IMR-90 (cell line): Measurements from ENCODE around the gene TEX2. TPM values are rescaled to one million over a fixed set of nuclear protein-coding genes. Genes with fewer than 3 reads are reported as not detected.

Experiments
- ATAC-seq: fragments of 200-7000 bp; cut with Tn5 transposase; 2 replicates; pipeline ENCODE4 v1.9.1; 2020; ENCODE audit warnings: low read depth, mild to moderate bottlenecking, moderate library complexity
- BruUV-seq: library from RNA; stranded (reverse); fragments of 400-500 nt; replicated peaks from 2 replicates; lab custom pipeline; 2021; lab: Mats Ljungman, UMichigan
- CTCF ChIA-PET: fragments of 300-600 bp; formaldehyde crosslinking; extraction: SDS; loops from one replicate; lab custom pipeline; 2021; ENCODE audit warnings: antibody characterized with exemption; lab: Yijun Ruan, JAX
- POLR2A ChIA-PET: fragments of 300-600 bp; sonication (Branson Sonifier 250); formaldehyde crosslinking; loops from one replicate; lab custom pipeline; 2022; ENCODE audit warnings: antibody characterized with exemption; ENCODE audit not compliant: unreplicated experiment; lab: Charles Lee
- DNase-seq: peaks from one replicate; pipeline ENCODE4 v3.0.0; 2013
- H2AFZ ChIP-seq: replicated peaks from 2 replicates; pipeline ENCODE3; 2013; ENCODE audit warnings: low read length, mild to moderate bottlenecking; ENCODE audit not compliant: poor library complexity
- H2AK5ac ChIP-seq: 2 replicates; pipeline ENCODE4 v1.6.1; 2013; ENCODE audit warnings: low read depth, low read length, inconsistent platforms
- H2AK9ac ChIP-seq: replicated peaks from 2 replicates; pipeline ENCODE3; 2013; ENCODE audit warnings: mild to moderate bottlenecking, low read depth, low read length, moderate library complexity; ENCODE audit not compliant: poor library complexity
- H2BK120ac ChIP-seq: 2 replicates; pipeline ENCODE4 v1.6.1; 2013; ENCODE audit warnings: low read depth, low read length, inconsistent platforms
- H2BK15ac ChIP-seq: 3 replicates; pipeline ENCODE4 v1.6.1; 2013; ENCODE audit warnings: low read depth, low read length, inconsistent platforms
- H2BK20ac ChIP-seq: 2 replicates; pipeline ENCODE4 v1.6.1; 2013; ENCODE audit warnings: low read depth, mild to moderate bottlenecking, inconsistent platforms, low read length, moderate library complexity
- H2BK5ac ChIP-seq: 2 replicates; pipeline ENCODE4 v1.6.1; 2013; ENCODE audit warnings: mild to moderate bottlenecking, low read depth, low read length, inconsistent platforms; ENCODE audit not compliant: poor library complexity, severe bottlenecking
- H3K14ac ChIP-seq: replicated peaks from 2 replicates; pipeline ENCODE4 v1.6.1; 2013; ENCODE audit warnings: low read depth, low read length, inconsistent platforms
- H3K18ac ChIP-seq: 2 replicates; pipeline ENCODE4 v1.6.1; 2013; ENCODE audit warnings: low read depth, low read length, control low read depth
- H3K23ac ChIP-seq: 2 replicates; pipeline ENCODE4 v1.6.1; 2013; ENCODE audit warnings: low read depth, low read length, inconsistent platforms
- H3K27ac ChIP-seq: 2 replicates; pipeline ENCODE4 v1.5.1; 2013; ENCODE audit warnings: mild to moderate bottlenecking, control low read depth, low read length; ENCODE audit not compliant: insufficient read depth
- H3K27me3 ChIP-seq: 2 replicates; pipeline ENCODE4 v1.6.1; 2013; ENCODE audit warnings: low read length; ENCODE audit not compliant: control insufficient read depth, insufficient read depth
- H3K36me3 ChIP-seq: 2 replicates; pipeline ENCODE4 v1.6.1; 2013; ENCODE audit warnings: low read length, mixed read lengths; ENCODE audit not compliant: control insufficient read depth, insufficient read depth
- H3K4ac ChIP-seq: 2 replicates; pipeline ENCODE4 v1.6.1; 2013; ENCODE audit warnings: low read depth, low read length, inconsistent platforms
- H3K4me1 ChIP-seq: 2 replicates; pipeline ENCODE4 v1.6.1; 2013; ENCODE audit warnings: low read length, mixed read lengths; ENCODE audit not compliant: control insufficient read depth, insufficient read depth
- H3K4me2 ChIP-seq: 2 replicates; pipeline ENCODE4 v1.6.1; 2013; ENCODE audit warnings: low read depth, mild to moderate bottlenecking, control low read depth, low read length, moderate library complexity
- H3K4me3 ChIP-seq: 2 replicates; pipeline ENCODE4 v1.5.1; 2013; ENCODE audit warnings: low read depth, mild to moderate bottlenecking, control low read depth, low read length, moderate library complexity; ENCODE audit not compliant: insufficient read depth
- H3K56ac ChIP-seq: 2 replicates; pipeline ENCODE4 v1.6.1; 2013; ENCODE audit warnings: low read length, inconsistent platforms; ENCODE audit not compliant: insufficient read depth; ENCODE audit errors: extremely low read depth
- H3K79me1 ChIP-seq, 2 experiments: 2 replicates each; pipeline ENCODE4 v1.6.1; 2013; ENCODE audit warnings: low read length in 2 of 2, inconsistent platforms in 1 of 2, low read depth in 1 of 2
- H3K9ac ChIP-seq: 2 replicates; pipeline ENCODE4 v1.6.1; 2013; ENCODE audit warnings: low read depth, low read length, control low read depth
- H3K9me1 ChIP-seq: 2 replicates; pipeline ENCODE4 v1.6.1; 2013; ENCODE audit warnings: low read length, inconsistent platforms; ENCODE audit not compliant: insufficient read depth
- H3K9me3 ChIP-seq: 2 replicates; pipeline ENCODE4 v1.6.1; 2013; ENCODE audit warnings: low read length; ENCODE audit not compliant: control insufficient read depth, insufficient read depth
- H4K20me1 ChIP-seq: 2 replicates; pipeline ENCODE4 v1.6.1; 2013; ENCODE audit warnings: low read length, inconsistent platforms; ENCODE audit not compliant: insufficient read depth
- H4K5ac ChIP-seq: 2 replicates; pipeline ENCODE4 v1.6.1; 2013; ENCODE audit warnings: mild to moderate bottlenecking, low read depth, low read length, control low read depth
- H4K8ac ChIP-seq, 2 experiments: 2 replicates each; pipeline ENCODE4 v1.6.1; 2013; ENCODE audit warnings: low read depth in 2 of 2, low read length in 2 of 2, control low read depth in 1 of 2, inconsistent platforms in 1 of 2
- H4K91ac ChIP-seq: 2 replicates; pipeline ENCODE4 v1.6.1; 2013; ENCODE audit warnings: low read depth, low read length, inconsistent platforms; ENCODE audit not compliant: insufficient read depth
- CEBPB ChIP-seq: IDR thresholded peaks from 2 replicates; pipeline ENCODE4 v1.6.1; 2012; ENCODE audit warnings: low read depth, low read length, improper control_type of control experiment
- ELK1 ChIP-seq: fragments of 150-350 bp; IDR thresholded peaks from 2 replicates; pipeline ENCODE4 v1.6.1; 2016; ENCODE audit warnings: low read depth, mild to moderate bottlenecking, low read length, moderate library complexity, borderline replicate concordance
- FOS ChIP-seq: fragments of 150-350 bp; IDR thresholded peaks from 2 replicates; pipeline ENCODE4 v1.6.1; 2016; ENCODE audit warnings: low read depth, low read length
- MAZ ChIP-seq: IDR thresholded peaks from 2 replicates; pipeline ENCODE4 v1.6.1; 2012; ENCODE audit warnings: low read depth, mild to moderate bottlenecking, low read length, improper control_type of control experiment, moderate library complexity, borderline replicate concordance
- POLR2A ChIP-seq: IDR thresholded peaks from 2 replicates; pipeline ENCODE4 v1.6.1; 2012; ENCODE audit warnings: mild to moderate bottlenecking, low read depth, low read length
- RCOR1 ChIP-seq: IDR thresholded peaks from 2 replicates; pipeline ENCODE4 v1.6.1; 2012; ENCODE audit warnings: mild to moderate bottlenecking, low read length, improper control_type of control experiment; ENCODE audit not compliant: insufficient replicate concordance
- SMC3 ChIP-seq: fragments of 150-350 bp; IDR thresholded peaks from 2 replicates; pipeline ENCODE4 v1.6.1; 2016; ENCODE audit warnings: low read depth, mild to moderate bottlenecking, antibody characterized with exemption, low read length, moderate library complexity
- WGBS, 2 experiments: methylation state at CpG; one replicate each; pipeline versions ENCODE4 v1.1.5 to v1.1.7; 2013; ENCODE audit warnings: missing lambda C conversion rate in 2 of 2; ENCODE audit not compliant: insufficient read length in 1 of 2; ENCODE audit errors: extremely low coverage in 2 of 2; 5-methylcytosine and 5-hydroxymethylcytosine counted together
- dilution Hi-C: fragments of 300-500 bp; cut with HindIII; formaldehyde crosslinking; loops from one replicate; pipeline ENCODE4 v1.14.3; 2018; ENCODE audit warnings: low sequenced_read_pairs; ENCODE audit not compliant: unreplicated experiment
- in situ Hi-C: fragments of 300-500 bp; cut with MboI; formaldehyde crosslinking; loops from 3 replicates; pipeline ENCODE4 v1.14.3; 2019; ENCODE audit warnings: low sequenced_read_pairs, inconsistent platforms, mixed read lengths
- intact Hi-C: fragments of 100-400 bp; cut with micrococcal nuclease; formaldehyde crosslinking; loops from 2 replicates; pipeline ENCODE4 v1.10.0; 2022
- polyA plus RNA-seq, 3 experiments: library from polyadenylated mRNA; depleted of rRNA; stranded (reverse); fragments of >200 nt; gene quantifications; 2 replicates each; pipeline ENCODE4 v1.2.3, GENCODE V29; 2012; ENCODE audit warnings: low replicate concordance in 1 of 3
- total RNA-seq: library from RNA; depleted of rRNA; stranded (reverse); fragments of >200 nt; gene quantifications from 2 replicates; pipeline ENCODE4 v1.2.3, GENCODE V29; 2012
- TF ChIP-seq, protein P1 (sequence below): fragments of 150-350 bp; IDR thresholded peaks from 2 replicates; pipeline ENCODE4 v1.6.1; 2017; ENCODE audit warnings: mild to moderate bottlenecking, antibody characterized with exemption, low read length, low read depth

TEX2 gene
- total and polyA plus RNA-seq, 2 of the 4 experiments (the other 2 are of a cell fraction), result 18.2 to 21.9 TPM

- no peak overlapping the region for H4K8ac ChIP-seq
- no peak overlapping the region for H3K18ac ChIP-seq
- CTCF ChIA-PET, result no interaction called here
- no peak overlapping the region for H3K23ac ChIP-seq
- intact Hi-C loops, result no loop called here
- H3K14ac ChIP-seq, result peak overlapping the region; percentile 36; the same call in 1 of the 2 replicates
- dilution Hi-C loops, result no loop called here
- no peaks in the 10 kb centered on the region for H3K9me3 ChIP-seq
- no peaks in the 10 kb centered on the region for H3K36me3 ChIP-seq
- in situ Hi-C loops, result no loop called here
- H2BK5ac ChIP-seq, result no peak overlapping the region
- no peak overlapping the region for H3K4ac ChIP-seq
- H3K56ac ChIP-seq, result no peak overlapping the region
- no peak overlapping the region for H2AFZ ChIP-seq
- no TSS peak for BruUV-seq
- 0 out of 2 replicates have a peak overlapping the region, but pooled peaks have one; percentile 32 for H2AK5ac ChIP-seq
- no peak overlapping the region for H4K5ac ChIP-seq
- H3K9ac ChIP-seq, result no peak overlapping the region
- no peak for TF ChIP-seq MAZ
- TF ChIP-seq FOS, result no peak
- TF ChIP-seq POLR2A, result no peak
- TF ChIP-seq, protein P1, sequence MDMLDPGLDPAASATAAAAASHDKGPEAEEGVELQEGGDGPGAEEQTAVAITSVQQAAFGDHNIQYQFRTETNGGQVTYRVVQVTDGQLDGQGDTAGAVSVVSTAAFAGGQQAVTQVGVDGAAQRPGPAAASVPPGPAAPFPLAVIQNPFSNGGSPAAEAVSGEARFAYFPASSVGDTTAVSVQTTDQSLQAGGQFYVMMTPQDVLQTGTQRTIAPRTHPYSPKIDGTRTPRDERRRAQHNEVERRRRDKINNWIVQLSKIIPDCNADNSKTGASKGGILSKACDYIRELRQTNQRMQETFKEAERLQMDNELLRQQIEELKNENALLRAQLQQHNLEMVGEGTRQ, result no peak
- no peak for TF ChIP-seq RCOR1
- no peak for TF ChIP-seq CEBPB
- TF ChIP-seq SMC3, result no peak
- no peak for TF ChIP-seq ELK1
- H3K79me1 ChIP-seq, result peaks cover 28 to 43% of the 10 kb centered on the region in 2 experiments
- peaks cover 8% of the 10 kb centered on the region for H4K20me1 ChIP-seq
- no peak overlapping the region for H4K91ac ChIP-seq
- H3K27me3 ChIP-seq, result no peaks in the 10 kb centered on the region
- DNase-seq (peak; percentile 34), ATAC-seq (no peak)
- 90% methylated on average over 2 of the region's 11 CpGs; no CpG with 5 or more reads in 1 of the 2 experiments for WGBS, 2 experiments
- no peak overlapping the region for H2BK15ac ChIP-seq
- H3K4me1 ChIP-seq, result peaks cover 12% of the 10 kb centered on the region
- H2AK9ac ChIP-seq, result no peak overlapping the region
- no peak overlapping the region for H2BK120ac ChIP-seq
- no peak overlapping the region for H3K27ac ChIP-seq
- H3K4me3 ChIP-seq, result no peak overlapping the region
- H2BK20ac ChIP-seq, result no peak overlapping the region
- POLR2A ChIA-PET, result interaction anchor here (0.7 kb wide), 1 partner anchor 35 kb away, joined by 4 read pairs; no protein-coding TSS in a partner anchor
- H3K4me2 ChIP-seq, result no peak overlapping the region
- H3K9me1 ChIP-seq, result peaks cover 2% of the 10 kb centered on the region
Observed at GRCh38 chr17:64245218-64246145, 17.6 kb downstream of the TEX2 start.
